GM19468 (cell line): ENCODE results near the gene MPND.

ENCODE experiments used
- ATAC-seq: cut with Tn5 transposase; IDR thresholded peaks from one replicate; pipeline ENCODE4 v1.9.1; 2021; ENCODE audit warnings: mild to moderate bottlenecking, moderate library complexity, moderate number of reproducible peaks; ENCODE audit not compliant: unreplicated experiment; ENCODE audit errors: extremely low read depth

Gene MPND

GRCh38 chr19:4343370-4344307, at the start of gene MPND:
TSS of gene MPND (plus strand) at chr19:4343562. CDS start at chr19:4343594, 32 bp downstream.
- peak; percentile 9 for ATAC-seq

- no peak for ATAC-seq
Measured at GRCh38 chr19:4294389-4294788, 49.0 kb upstream of the MPND start.

GRCh38 chr19:4295972-4296771, 47.2 kb upstream of the MPND start:
- no peak for ATAC-seq

GRCh38 chr19:4297901-4298809, 45.2 kb upstream of the MPND start:
- no peak for ATAC-seq

- ATAC-seq, result no peak
Measured at GRCh38 chr19:4298810-4299550, 44.4 kb upstream of the MPND start.

- ATAC-seq, result no peak
Measured at GRCh38 chr19:4300589-4300988, 42.8 kb upstream of the MPND start.

- no peak for ATAC-seq
Measured at GRCh38 chr19:4301590-4302242, 41.6 kb upstream of the MPND start.

GRCh38 chr19:4302243-4302640, 41.1 kb upstream of the MPND start, which contains the start of gene TMIGD2:
TSS of gene TMIGD2 (minus strand) at chr19:4302389. CDS start at chr19:4302385, 4 bp downstream.
- ATAC-seq, result no peak

- ATAC-seq, result no peak
Measured at GRCh38 chr19:4303819-4304537, 39.4 kb upstream of the MPND start.

- ATAC-seq, result no peak
Measured at GRCh38 chr19:4304538-4305256, 38.7 kb upstream of the MPND start, which contains the start of gene FSD1. TSS of gene FSD1 (plus strand) at chr19:4304598. CDS start at chr19:4304747, 149 bp downstream.

- ATAC-seq, result no peak
Measured at GRCh38 chr19:4305257-4305612, 38.1 kb upstream of the MPND start.

- ATAC-seq, result no peak
Measured at GRCh38 chr19:4305659-4306058, 37.7 kb upstream of the MPND start.

- ATAC-seq, result no peak
Measured at GRCh38 chr19:4310247-4311121, 32.9 kb upstream of the MPND start.

GRCh38 chr19:4313847-4314490, 29.4 kb upstream of the MPND start:
- no peak for ATAC-seq

GRCh38 chr19:4316956-4317355, 26.4 kb upstream of the MPND start:
- no peak for ATAC-seq

- ATAC-seq, result no peak
Measured at GRCh38 chr19:4318460-4318859, 24.9 kb upstream of the MPND start.
